ENCODE data around the gene CEP112.
"Not testable (repeated sequence)": the region's sequence is repeated elsewhere in the genome, so short reads cannot be mapped to it uniquely, and the experiment has no call there.

CEP112 gene

GRCh38 chr17:65886315-65887245 lies 305.4 kb downstream of the CEP112 start:
- DNase-seq (ENCODE audit: low read depth) = no peak

- no peak for DNase-seq (ENCODE audit: low read depth)
These were observed 306.2 kb downstream of the CEP112 start for GRCh38 chr17:65885541-65886312.

- no peak for DNase-seq (ENCODE audit: low read depth)
These were observed 314.9 kb downstream of the CEP112 start for GRCh38 chr17:65876985-65877384.

GRCh38 chr17:65868881-65869280 lies 323.1 kb downstream of the CEP112 start:
- DNase-seq (ENCODE audit: low read depth) = no peak

- no peak for DNase-seq (ENCODE audit: low read depth)
These were observed 324.9 kb downstream of the CEP112 start for GRCh38 chr17:65867014-65867413.

DNA sequence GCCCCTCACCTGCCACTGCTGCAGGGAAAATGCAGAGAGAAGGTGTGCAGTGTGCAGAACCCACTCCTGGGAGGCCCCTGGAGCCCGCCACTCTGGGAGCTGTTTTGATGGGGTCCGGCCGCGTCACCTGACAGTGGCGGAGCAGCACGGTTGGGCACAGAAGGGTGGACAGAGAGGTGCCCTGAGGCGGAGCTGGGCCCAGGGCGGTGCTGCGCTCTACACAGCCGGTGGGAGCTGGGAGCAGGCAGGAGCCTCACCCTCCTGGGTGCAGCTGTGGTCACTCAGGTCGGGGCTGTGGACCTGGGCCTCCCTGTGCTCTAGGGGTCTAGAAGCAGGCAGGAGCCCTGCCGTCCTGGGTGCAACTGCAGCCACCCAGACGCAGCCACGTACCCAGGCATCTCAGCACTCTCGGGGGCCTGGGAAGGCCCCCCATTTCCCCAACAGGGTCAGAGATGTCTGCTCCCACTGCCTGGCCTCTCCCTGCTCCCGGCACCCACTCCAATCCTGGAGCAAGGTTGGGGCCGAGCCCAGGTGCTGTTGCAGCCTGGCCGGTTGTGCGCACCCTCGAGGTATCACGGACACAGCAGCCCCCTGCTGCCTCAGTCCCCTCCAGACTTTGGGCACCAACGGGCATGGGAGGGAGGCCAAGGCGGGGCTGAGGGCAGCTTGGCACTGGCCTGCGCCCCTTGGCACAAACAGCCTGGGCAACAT lies 326.1 kb downstream of the CEP112 start:
- DNase-seq (ENCODE audit: low read depth) = no peak

GRCh38 chr17:65864394-65864793 lies 327.5 kb downstream of the CEP112 start:
- no peak for DNase-seq (ENCODE audit: low read depth)

GRCh38 chr17:65857718-65858117 lies 334.2 kb downstream of the CEP112 start:
- no peak for DNase-seq (ENCODE audit: low read depth)

DNA sequence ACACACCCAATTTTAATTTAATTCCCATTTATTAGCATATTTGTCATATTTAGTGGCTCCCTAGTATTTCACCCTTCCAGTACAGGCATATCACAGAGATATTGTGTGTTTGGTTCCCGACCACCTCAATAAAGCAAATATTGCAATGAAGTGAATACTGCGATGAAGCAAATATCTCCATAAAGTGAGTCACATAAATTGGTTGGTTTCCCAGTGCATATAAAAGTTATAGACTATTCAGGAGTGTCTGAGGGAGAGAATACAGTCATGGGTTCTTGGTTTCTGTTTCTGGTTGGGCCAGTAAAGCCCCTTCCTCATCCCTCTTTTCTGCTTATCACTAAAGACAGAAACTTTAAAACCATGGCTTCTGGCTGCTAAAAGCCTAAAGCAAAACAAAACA lies 335.1 kb downstream of the CEP112 start:
- DNase-seq (ENCODE audit: low read depth) = no peak

DNA sequence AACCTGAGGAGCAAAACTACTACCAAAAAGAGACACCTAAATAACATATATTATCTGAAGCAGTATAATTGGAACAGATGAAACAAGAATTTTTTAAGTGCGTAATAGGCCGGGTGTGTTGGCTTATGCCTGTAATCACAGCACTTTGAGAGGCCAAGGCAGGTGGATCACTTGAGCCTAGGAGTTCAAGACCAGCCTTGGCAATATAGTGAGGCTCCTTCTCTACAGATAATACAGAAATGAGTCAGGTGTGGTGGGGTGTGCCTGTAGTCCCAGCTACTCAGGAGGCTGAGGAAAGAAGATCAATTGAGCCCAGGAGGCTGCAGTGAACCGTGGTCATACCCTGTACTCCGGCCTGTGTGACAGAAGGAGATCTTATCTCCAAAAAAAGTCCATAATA lies 336.3 kb downstream of the CEP112 start:
- no peak for DNase-seq (ENCODE audit: low read depth)

- no peak for DNase-seq (ENCODE audit: low read depth)
These were observed 336.7 kb downstream of the CEP112 start for GRCh38 chr17:65855245-65855644.

- DNase-seq (ENCODE audit: low read depth) = no peak
These were observed 338.1 kb downstream of the CEP112 start for GRCh38 chr17:65853816-65854215.

DNA sequence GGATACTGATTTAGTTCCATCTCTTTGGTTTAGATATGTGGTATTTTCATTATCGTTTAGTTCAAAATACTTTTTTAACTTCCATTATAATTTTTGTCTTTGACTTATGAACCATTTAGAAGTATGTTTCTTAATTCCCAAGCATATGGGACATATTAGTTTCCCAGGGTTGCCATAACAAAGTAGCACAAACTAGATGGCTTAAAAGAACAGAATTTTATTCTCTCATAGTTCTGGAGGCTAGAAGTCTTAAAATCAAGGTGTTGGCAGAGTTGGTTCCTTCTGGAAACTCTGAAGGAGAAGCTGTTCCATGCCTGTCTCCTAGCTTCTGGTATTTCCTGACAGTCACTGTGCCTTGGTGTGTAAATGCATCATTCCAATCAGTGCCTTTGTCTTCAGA lies 339.0 kb downstream of the CEP112 start:
- DNase-seq (ENCODE audit: low read depth) = no peak

DNA sequence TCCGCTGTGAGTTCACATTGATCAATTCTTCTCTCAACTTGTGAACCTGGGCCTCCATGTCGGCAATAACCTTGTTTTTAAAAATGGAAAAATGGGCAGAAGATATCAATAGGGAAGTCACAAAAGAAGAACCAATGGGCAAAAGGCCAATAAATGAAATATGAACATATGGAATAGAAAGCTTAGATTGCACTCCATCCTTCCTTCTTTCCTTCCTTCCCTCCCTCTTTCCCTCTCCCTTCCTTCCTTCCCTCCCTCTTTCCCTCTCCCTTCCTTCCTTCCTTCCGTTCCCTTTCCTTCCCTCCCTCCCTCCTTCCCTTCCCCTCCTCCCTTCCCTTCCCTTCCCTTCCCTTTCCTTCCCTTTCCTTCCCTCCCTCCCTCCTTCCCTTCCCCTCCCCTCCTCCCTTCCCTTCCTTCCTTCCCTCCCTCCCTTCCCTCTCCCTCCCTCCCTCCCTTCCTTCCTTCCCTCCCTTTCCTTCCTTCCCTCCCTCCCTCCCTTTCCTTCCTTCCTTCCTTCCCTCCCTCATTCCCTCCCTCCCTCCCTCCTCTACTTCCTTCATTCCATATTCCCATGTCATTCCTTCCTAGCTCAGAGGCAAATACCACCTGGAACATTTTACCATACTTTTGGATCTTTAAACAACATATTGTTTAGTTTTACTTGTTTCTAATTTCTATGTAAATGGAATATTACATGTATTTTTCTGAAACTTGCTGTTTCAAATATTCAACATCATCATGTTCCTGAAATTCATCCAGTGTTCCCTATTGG lies 339.8 kb downstream of the CEP112 start:
- no peak for DNase-seq (ENCODE audit: low read depth)

GRCh38 chr17:65850486-65850885 lies 341.4 kb downstream of the CEP112 start:
- no peak for DNase-seq (ENCODE audit: low read depth)

DNA sequence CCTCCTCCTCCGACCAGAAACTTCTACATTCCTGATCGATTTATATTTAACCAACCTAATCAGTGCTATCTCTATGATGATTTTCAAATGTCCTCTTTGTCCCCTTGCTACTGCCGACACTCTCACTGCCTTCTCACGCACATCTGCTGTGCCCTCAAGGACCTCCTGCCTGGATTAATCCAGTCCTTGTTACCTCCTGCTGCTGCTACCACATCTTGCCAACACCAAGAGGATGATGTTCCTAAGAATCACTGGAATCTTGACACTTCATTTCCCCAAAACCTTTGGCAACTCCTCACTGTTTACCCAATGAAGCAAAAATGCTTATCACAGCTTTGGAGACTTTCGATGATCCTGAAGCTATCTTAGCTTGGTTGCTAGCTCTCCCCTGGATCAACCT lies 343.2 kb downstream of the CEP112 start:
- DNase-seq (ENCODE audit: low read depth) = no peak

DNA sequence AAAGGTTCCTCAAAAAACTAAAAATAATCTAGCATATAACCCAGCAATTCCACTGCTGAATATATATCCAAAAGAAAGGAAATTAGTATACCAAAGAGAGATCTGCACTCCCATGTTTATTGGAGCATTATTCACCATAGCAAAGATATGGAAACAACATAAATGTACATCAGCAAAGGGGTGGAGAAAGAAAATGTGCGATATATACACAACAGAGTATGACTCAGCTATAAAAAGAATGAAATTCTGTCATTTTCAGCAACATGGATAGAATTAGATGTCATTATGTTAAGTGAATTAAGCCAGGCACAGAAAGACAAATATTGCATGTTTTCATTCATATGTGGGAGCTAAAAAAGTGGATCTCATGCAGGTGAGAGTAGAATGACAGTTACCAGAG lies 350.8 kb downstream of the CEP112 start:
- no peak for DNase-seq (ENCODE audit: low read depth)

DNA sequence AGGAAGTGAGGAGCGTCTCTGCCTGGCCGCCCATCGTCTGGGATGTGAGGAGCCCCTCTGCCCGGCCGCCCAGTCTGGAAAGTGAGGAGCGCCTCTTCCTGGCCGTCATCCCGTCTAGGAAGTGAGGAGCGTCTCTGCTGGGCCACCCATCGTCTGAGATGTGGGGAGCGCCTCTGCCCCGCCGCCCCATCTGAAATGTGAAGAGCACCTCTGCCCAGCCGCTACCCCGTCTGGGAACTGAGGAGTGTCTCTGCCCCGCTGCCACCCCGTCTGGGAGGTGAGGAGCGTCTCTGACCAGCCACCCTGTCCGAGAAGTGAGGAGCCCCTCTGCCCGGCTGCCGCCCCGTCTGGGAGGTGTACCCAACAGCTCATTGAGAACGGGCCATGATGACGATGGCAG lies 354.7 kb downstream of the CEP112 start:
- DNase-seq (ENCODE audit: low read depth) = not testable (repeated sequence)

GRCh38 chr17:65833214-65833613 lies 358.7 kb downstream of the CEP112 start:
- no peak for DNase-seq (ENCODE audit: low read depth)

GRCh38 chr17:65830356-65830755 lies 361.6 kb downstream of the CEP112 start:
- no peak for DNase-seq (ENCODE audit: low read depth)

DNA sequence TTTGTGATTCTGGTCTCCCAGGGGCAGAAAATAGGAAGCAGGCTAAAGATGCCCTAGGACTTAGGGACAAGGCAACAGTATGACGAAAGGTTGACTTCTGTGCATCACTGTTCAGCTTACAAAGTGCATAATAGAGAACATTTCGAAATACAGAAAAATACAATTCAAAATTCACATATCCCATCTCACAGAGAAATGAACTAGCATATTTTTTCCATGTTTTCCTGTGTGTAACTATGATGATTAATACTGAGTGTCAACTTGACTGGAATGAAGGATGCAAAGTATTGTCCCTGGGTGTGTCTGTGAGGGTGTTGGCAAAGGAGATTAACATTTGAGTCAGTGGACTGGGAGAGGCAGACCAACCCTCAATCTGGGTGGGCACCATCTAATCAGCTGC lies 365.4 kb downstream of the CEP112 start:
- DNase-seq (ENCODE audit: low read depth) = not testable (repeated sequence)

DNA sequence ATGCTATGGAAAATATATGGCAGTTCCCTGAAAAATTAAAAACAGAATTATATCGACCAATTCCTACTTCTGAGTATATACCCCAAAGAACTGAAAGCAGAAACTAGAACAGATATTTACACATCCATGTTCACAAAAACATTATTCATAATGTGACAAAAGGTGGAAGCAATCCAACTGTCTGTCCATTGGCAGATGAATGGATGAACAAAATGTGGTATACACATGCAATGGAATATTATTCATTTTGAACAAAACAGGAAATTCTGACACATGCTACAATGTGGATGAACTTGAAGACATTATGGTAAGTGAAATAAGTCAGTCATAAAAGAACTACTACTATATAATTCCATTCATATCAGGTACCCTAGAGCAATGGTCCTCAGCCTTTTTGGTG lies 367.0 kb downstream of the CEP112 start:
- no peak for DNase-seq (ENCODE audit: low read depth)
